C4-2B (cell line): ENCODE measurements around the gene LSM3.

Experiments used
- H3K27ac ChIP-seq: fragments of 450-650 bp; 2 replicates; pipeline ENCODE4 v1.5.1; 2017
- ZFX ChIP-seq: fragments of 450-650 bp; IDR thresholded peaks from 2 replicates; pipeline ENCODE4 v1.6.1; 2017
- TF ChIP-seq, protein P1 (sequence below): fragments of 450-650 bp; conservative IDR thresholded peaks from 2 replicates; pipeline ENCODE4 v1.5.1; 2017; ENCODE audit warnings: mild to moderate bottlenecking

The LSM3 gene

DNA sequence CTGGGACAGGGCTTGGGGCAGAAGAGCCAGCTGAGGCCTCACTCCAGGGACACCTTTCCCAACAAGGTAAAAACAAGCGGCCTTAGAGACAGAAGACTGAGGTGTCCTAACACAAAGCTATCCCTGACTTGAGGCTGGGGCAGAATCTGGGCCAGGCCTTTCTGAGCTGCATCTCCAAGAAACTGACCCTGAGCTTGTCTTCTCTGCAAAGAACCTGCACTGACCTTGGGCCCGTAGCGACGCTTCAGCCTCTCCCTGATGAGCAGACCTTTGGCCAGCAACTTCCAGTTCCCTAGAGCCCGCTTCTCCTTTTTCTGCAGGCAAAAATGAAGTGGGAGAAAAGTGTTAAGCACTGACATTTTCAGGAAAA lies 31.6 kb upstream of the LSM3 start:
- H3K27ac ChIP-seq = no peak overlapping the region
- TF ChIP-seq ZFX = no peak
- TF ChIP-seq, protein P1, sequence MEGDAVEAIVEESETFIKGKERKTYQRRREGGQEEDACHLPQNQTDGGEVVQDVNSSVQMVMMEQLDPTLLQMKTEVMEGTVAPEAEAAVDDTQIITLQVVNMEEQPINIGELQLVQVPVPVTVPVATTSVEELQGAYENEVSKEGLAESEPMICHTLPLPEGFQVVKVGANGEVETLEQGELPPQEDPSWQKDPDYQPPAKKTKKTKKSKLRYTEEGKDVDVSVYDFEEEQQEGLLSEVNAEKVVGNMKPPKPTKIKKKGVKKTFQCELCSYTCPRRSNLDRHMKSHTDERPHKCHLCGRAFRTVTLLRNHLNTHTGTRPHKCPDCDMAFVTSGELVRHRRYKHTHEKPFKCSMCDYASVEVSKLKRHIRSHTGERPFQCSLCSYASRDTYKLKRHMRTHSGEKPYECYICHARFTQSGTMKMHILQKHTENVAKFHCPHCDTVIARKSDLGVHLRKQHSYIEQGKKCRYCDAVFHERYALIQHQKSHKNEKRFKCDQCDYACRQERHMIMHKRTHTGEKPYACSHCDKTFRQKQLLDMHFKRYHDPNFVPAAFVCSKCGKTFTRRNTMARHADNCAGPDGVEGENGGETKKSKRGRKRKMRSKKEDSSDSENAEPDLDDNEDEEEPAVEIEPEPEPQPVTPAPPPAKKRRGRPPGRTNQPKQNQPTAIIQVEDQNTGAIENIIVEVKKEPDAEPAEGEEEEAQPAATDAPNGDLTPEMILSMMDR = no peak

DNA sequence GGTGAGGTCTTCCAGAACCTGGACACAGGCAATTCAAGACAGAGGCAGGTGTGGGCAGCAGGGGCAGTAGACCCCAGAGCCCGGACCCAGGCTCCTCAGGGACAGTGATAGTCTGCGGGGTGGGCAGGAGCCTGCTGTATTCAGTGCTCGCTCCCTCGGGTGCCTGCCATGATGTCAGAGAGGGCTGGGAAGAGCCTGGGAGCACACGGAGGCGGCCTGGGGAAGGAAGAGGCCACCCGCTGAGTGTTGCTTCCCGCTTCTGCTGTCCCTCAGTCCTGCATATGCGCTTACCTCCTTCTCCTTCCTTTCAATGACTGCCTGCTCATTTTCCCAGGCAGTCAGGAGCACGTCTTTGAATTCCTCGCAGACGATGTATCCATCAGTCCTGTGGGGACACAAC lies 31.0 kb upstream of the LSM3 start:
- H3K27ac ChIP-seq = no peak overlapping the region

DNA sequence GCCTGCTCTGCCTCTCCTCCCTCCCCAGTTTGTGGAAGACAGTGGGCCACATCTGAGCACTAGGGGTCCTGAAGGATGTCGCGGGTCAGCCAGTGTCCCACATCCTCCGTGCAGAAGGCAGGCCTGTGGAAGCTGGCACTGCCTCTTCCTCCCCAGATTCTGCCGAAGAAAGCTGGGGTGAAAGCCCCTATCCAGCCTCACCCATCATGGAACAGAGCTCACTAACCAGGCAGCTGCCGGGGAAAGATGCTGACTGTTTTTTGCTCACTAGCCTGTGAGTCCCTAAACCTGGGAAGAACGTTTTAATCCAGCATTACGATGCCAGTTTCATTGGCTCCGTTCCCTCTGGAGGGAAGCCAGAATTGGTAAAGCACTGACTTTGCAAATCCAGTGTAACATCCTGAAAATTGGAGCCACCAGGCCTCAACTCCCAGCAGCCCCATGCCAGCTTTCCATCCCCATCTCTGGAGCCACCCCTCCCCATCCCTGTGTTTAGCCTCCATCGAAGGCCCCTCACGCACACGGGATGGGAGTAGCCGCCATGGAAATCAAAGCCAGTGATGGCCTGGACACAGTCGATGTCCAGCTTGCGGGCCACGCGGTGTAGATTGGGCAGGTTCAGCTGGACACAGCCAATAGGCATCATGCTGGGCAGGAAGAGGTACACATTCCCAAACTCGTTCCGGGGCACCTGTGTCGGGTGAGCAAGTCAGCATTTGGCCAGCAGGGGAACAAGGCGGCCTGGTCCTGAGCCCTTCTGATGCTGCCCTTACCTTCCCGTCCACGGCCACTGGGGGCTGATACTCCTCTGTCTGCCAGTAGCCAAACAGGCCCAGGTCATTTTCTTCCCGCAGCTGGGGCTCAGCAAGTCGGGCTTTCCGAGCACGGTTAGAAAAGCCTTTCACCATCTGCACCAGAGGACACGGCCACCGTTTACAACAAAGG lies 30.3 kb upstream of the LSM3 start:
- no peak overlapping the region for H3K27ac ChIP-seq
- TF ChIP-seq ZFX = no peak
- TF ChIP-seq, protein P1 = no peak; the same call in 1 of the 2 replicates

More for the DNA sequence above, 31.0 kb upstream of the LSM3 start:
- no peak for TF ChIP-seq ZFX
- TF ChIP-seq, protein P1 = no peak

DNA sequence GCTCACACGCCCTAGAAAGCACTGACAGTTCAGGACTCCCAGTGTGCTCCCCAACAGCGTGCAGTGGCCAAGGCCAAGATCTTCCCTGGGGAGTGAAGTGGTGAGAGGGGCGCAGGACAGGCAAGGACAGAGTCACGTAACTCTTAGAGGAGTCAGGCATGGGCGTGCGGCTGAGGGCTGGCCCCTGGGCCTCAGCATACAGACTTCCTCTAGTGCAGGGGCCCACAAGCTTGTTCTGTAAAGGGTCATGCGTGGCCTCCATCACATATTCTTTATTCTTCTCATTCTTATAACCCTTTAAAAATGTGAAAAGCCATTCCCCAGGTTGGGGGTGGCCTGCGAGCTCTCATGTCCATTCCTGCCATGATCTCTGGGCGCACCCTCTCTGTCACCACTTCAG lies 28.5 kb upstream of the LSM3 start:
- H3K27ac ChIP-seq = no peak overlapping the region

DNA sequence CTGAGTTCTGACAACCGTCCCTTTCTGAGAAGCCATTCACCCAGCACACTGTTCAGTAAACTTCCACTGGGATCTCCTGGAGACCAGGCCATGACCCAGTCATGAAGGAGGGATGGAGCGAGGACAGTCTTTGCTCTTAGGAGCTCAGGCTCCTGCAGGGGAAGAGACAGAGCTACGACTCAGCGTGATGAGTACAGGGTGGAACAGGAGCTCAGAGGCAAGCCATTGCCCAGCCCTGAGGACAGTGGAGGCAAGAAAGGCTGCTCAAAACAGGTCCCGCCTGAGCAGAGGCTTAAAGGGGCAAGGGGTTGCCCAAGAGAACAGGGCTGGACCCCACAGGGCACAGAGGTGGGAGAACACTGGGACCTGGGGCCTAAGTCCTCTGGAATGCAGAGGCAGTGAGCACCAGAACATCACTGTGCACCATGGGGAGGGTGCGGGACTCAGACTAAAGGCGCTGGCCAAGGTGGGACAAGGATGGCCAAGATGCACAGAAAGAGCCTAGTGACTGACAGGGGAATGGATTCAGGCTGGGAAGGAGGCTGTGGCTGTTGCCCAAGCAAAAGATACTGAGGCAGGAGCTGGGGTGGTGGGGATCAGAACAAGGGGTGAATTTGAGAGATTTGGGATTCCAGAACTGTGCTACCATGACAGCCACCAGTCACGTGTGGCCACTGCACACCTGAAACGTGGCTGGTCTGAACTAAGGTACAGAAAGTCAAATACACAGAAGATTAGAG lies 28.0 kb upstream of the LSM3 start:
- H3K27ac ChIP-seq = no peak overlapping the region
- no peak for TF ChIP-seq ZFX
- TF ChIP-seq, protein P1 = no peak

More for the DNA sequence above, 28.5 kb upstream of the LSM3 start:
- TF ChIP-seq, protein P1 = no peak
- no peak for TF ChIP-seq ZFX

DNA sequence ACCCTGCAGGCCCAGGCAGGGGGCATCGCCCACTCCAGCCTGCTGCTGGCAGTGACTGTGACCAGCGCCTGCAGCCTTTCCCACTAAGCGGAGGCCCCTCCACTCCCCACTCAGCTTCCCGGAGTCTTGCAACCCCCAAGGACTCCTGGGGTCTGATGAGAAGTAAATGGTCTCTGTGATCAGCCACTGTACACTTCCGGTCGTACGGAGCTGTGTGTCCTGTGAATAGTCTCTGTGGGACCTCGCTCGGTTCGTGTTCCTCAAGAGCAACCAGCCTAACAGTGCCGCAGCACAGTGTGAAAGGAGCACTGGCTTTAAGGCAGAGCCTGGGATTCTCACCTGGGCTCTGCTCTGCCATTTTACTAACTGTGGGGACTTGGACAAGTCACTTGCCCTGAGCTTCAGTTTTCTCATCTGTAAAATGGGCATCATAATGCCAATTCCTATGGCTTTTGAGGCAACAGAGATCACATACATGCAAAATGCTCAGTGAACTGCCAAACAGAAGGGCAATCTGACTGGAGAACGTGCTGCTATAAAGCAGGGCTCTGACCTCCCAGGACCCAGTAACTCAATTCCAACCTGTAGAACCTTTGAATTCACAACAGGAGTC lies 27.0 kb upstream of the LSM3 start:
- H3K27ac ChIP-seq = no peak overlapping the region
- TF ChIP-seq ZFX = no peak
- TF ChIP-seq, protein P1 = no peak
